GM12865 (cell line): ENCODE results near the gene METTL1.

Experiments used
- DNase-seq: peaks from one replicate; pipeline ENCODE4 v3.0.0; 2010; ENCODE audit warnings: low read depth
- H3K4me3 ChIP-seq: 2 replicates; pipeline ENCODE4 v1.5.1; 2011; ENCODE audit warnings: mild to moderate bottlenecking, low read depth, low read length, control low read depth
- CTCF ChIP-seq: IDR thresholded peaks from 2 replicates; pipeline ENCODE4 v1.5.1; 2011; ENCODE audit warnings: low read length, control low read depth, low read depth, inconsistent platforms; ENCODE audit not compliant: insufficient read depth; ENCODE audit errors: missing control alignments

Gene METTL1

DNA sequence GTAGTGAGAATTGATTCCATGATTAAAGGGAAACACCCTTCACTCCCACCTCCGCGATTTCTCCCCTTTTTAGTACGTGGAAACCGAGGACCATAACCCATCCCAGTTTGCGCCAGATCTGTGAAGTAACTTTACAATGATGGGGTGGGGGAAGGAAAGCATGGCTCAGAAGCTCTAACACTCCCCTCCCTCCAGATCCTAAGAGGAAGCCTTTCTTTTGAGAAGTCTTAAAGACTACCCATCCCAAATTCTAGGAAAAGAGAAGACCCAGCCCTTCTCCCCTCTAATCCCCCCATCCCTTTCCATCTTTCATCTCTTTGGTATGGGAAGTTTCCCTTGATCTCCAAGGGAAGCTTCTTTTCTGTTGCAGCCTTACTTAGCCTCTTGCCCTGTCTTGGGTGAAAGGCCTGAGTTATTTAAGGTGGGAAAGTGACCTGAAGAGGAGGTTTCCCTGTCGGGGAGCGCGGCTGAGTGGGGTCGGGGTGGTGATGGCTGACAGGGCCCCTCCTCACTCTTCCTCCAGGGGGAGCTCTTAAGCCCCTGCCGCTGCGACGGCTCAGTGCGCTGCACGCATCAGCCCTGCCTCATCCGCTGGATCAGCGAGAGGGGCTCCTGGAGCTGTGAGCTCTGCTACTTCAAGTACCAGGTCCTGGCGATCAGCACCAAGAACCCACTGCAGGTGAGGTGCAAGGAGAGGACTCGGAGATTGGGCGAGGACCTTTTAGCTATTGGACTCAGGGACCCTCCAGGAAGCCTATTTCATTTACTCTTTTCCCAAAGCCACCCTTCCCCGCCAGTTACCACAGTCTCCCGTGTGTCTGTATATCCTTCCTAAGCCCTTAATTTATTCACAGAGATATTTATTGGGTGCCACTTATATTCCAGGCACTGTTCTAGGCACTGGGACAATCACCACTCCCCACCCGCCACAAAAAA lies 15.2 kb downstream of the METTL1 start:
- H3K4me3 ChIP-seq, result peak overlapping the region; percentile 70
- peak; percentile 79 for DNase-seq
- TF ChIP-seq CTCF, result peak; percentile 89

- DNase-seq, result no peak
- TF ChIP-seq CTCF, result no peak
- H3K4me3 ChIP-seq, result peak overlapping the region; percentile 70
Measured at GRCh38 chr12:57755454-57756372, 16.2 kb downstream of the METTL1 start.

DNA sequence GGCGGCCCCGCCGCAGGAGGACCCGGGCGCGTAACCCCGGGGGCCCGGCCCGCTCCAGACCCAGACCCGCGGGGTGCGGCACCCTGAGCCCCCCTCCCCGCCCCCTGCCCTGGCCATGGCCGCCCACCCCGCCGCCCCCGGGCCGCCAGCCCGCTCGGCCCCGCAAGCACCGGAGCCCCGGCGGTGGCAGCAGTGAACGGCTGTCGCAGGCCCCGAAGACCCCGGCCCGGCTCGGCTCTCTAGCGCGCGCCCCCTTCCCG lies 16.8 kb downstream of the METTL1 start:
- no peak for DNase-seq
- TF ChIP-seq CTCF, result no peak

GRCh38 chr12:57754411-57755193 lies 17.3 kb downstream of the METTL1 start, which contains the start of gene MARCHF9:
Gene MARCHF9, plus strand, starts transcription at chr12:57755103. Its CDS starts 426 bp downstream, at chr12:57755529.
- peak within 1 kb of the TSS; percentile 70 for H3K4me3 ChIP-seq
- no peak for TF ChIP-seq CTCF
- DNase-seq, result peak; percentile 86

More for the DNA sequence above, 16.8 kb downstream of the METTL1 start:
- H3K4me3 ChIP-seq, result peak overlapping the region; percentile 70

DNA sequence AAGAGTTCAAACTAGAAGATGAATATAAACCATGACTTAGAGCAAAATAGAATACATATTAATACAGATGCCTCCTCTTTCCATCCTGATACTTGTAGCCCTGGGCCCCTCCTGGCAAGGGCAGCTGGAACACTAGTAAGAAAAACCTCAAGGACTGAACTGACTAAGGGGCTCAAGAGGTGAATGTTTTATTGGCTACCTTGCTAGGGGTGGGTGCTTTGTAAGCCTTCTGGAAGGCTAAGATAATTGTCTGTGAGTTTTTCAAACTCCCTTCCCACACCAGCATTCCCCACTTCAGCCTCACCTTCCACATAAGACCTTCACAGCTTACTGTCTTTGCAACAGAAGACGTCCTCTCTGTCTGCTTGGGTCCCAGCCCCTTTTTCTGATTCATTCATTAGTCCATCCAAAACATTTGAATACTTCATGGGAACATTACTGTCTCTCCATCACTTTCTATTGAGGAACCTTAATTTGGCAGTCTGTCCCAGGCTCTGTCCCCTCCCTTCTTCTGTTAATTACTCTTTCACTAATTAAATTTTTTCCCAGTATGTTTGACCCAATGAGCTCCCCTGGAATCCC lies 18.1 kb downstream of the METTL1 start:
- TF ChIP-seq CTCF, result no peak
- no peak overlapping the region for H3K4me3 ChIP-seq
- DNase-seq, result no peak

DNA sequence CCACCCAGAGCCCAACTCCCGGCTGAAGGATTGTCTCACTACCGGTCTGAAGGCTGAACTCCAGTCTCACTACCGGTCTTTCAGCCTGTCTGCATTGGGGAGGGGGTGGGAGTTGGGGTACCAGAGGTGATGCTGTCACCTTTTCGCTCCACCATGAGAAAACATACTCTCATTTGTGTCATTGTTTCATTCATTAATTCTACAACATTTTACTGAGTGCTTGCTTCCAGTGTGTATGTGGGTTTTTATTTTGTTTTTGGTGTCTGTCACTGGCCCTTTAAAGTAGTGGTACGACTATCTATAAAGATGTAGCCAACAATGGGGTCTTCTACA lies 19.3 kb downstream of the METTL1 start:
- no peak for TF ChIP-seq CTCF
- DNase-seq, result no peak
- H3K4me3 ChIP-seq, result peak overlapping the region; percentile 15
